HG02943 (cell line): ENCODE results near the gene VIPR1.

Experiments used
- ATAC-seq: cut with Tn5 transposase; IDR thresholded peaks from one replicate; pipeline ENCODE4 v1.9.1; 2021; ENCODE audit warnings: mild to moderate bottlenecking, low read depth, moderate library complexity; ENCODE audit not compliant: unreplicated experiment

VIPR1 gene

GRCh38 chr3:42509111-42509510 is 6.7 kb downstream of the VIPR1 start:
- ATAC-seq: no peak

GRCh38 chr3:42510325-42510724 is 7.9 kb downstream of the VIPR1 start:
- no peak for ATAC-seq

- ATAC-seq: no peak
Observed at GRCh38 chr3:42511201-42511600, 8.8 kb downstream of the VIPR1 start.

- no peak for ATAC-seq
Observed at GRCh38 chr3:42511736-42512135, 9.3 kb downstream of the VIPR1 start.

- ATAC-seq: no peak
Observed at GRCh38 chr3:42513121-42513520, 10.7 kb downstream of the VIPR1 start.

GRCh38 chr3:42513521-42513920 is 11.1 kb downstream of the VIPR1 start:
- ATAC-seq: no peak

- no peak for ATAC-seq
Observed at GRCh38 chr3:42514876-42515275, 12.4 kb downstream of the VIPR1 start.

GRCh38 chr3:42515391-42515916 is 13.0 kb downstream of the VIPR1 start:
- ATAC-seq: no peak

GRCh38 chr3:42515976-42516375 is 13.5 kb downstream of the VIPR1 start:
- no peak for ATAC-seq

- ATAC-seq: no peak
Observed at GRCh38 chr3:42516443-42516842, 14.0 kb downstream of the VIPR1 start.

- ATAC-seq: no peak
Observed at GRCh38 chr3:42517117-42517516, 14.7 kb downstream of the VIPR1 start.

GRCh38 chr3:42518800-42519567 is 16.5 kb downstream of the VIPR1 start:
- no peak for ATAC-seq

GRCh38 chr3:42519568-42519962 is 17.1 kb downstream of the VIPR1 start:
- no peak for ATAC-seq

- no peak for ATAC-seq
Observed at GRCh38 chr3:42520336-42520735, 17.9 kb downstream of the VIPR1 start.

GRCh38 chr3:42520906-42521305 is 18.5 kb downstream of the VIPR1 start:
- no peak for ATAC-seq

GRCh38 chr3:42524751-42525150 is 22.3 kb downstream of the VIPR1 start:
- ATAC-seq: no peak

- ATAC-seq: no peak
Observed at GRCh38 chr3:42525212-42525611, 22.8 kb downstream of the VIPR1 start.

GRCh38 chr3:42525736-42526345 is 23.4 kb downstream of the VIPR1 start:
- ATAC-seq: no peak

- no peak for ATAC-seq
Observed at GRCh38 chr3:42526616-42527367, 24.3 kb downstream of the VIPR1 start.

GRCh38 chr3:42527368-42527917 is 25.0 kb downstream of the VIPR1 start:
- no peak for ATAC-seq

GRCh38 chr3:42529468-42529867 is 27.0 kb downstream of the VIPR1 start:
- ATAC-seq: no peak
